HG03139 (cell line): ENCODE results near the gene PPP2R5E.

Experiments used
- ATAC-seq: cut with Tn5 transposase; IDR thresholded peaks from one replicate; pipeline ENCODE4 v1.9.1; 2021; ENCODE audit not compliant: unreplicated experiment

The PPP2R5E gene

GRCh38 chr14:63435838-63436237 lies 107.3 kb downstream of the PPP2R5E start:
- no peak for ATAC-seq

DNA sequence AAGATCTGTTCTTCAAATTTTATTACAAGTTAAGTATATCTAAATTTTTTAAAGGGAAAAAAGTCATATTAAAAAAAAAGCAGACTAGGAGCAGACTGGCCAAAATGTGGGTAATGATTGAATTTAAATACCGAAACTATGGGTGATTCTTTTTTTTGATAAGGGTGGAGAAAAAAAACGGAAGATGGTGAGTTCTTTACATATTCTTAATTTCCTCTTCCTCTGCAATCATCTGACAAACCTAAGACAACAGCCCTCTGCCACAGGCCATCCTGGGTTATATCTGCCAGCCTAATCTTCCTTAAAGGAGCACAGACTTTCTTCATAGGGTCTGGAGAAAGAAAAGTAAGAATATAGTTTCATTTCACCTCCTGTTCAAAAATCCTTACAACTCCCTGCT lies 108.0 kb downstream of the PPP2R5E start:
- no peak for ATAC-seq

DNA sequence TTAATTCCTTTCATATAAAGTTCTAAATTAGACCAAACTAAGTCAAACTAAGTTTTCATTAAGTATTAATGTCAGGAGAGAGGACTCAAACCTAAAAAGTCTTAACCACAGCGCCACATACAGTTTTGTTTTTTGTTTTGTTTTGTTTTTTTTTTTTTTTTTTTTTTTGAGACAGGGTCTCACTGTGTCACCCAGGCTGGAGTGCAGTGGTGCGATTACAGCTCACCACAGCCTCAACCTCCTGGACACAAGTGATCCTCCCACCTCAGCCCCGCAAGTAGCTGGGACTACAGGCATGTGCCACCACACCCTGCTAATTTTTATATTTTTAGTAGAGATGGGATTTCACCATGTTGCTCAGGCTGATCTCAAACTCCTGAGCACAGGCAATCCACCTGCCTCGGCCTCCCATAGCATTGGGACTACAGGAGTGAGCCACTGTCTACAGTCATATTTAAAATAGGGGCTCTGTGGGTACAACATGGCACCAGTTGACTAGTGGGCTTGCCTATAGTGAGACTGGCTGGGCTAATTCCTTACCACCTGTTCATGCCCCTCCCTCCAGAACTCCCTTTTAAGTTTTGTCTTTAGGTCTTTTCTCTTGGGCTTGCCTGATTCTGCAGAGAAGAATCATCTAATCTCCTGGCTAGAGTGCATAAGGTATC lies 110.2 kb downstream of the PPP2R5E start:
- no peak for ATAC-seq

- ATAC-seq = no peak
Measured at GRCh38 chr14:63432228-63432627, 110.9 kb downstream of the PPP2R5E start.

DNA sequence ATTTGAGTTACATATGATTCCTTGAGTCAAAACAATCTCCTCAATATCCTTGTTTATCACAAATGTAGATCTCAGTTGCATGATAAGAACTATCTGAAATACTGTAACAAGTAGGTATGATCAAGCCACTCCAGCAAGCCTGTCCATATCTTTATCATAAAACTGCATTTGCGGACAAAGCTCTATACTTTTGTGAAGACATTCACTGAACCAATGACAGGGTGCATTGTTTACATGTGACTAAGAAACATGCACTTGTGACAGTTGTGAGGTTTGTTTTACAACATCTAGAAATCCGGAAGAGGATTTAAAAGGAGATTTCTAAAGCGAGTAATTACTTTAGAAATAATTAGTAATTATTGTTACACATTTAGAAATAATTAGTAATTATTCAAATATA lies 111.7 kb downstream of the PPP2R5E start:
- no peak for ATAC-seq

DNA sequence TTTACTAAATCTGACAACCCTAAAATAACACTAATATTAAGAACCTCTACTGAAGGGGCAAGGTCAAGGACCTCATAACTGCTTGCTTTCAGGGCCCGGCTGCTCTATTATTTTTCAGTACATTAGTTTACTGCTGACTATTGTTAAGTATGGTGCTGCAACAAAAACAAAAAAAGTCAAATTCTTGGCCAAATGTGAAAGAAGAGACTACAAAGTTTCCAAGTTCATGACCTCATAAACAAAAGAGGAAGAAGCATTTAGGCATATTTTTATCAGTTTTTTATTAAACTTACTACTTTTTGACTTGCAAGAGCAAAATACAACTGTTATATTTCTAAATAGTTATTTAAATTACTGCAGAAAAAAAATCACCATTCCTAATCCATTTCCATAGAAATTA lies 114.7 kb downstream of the PPP2R5E start:
- ATAC-seq = no peak

- no peak for ATAC-seq
Measured at GRCh38 chr14:63426838-63427352, 116.3 kb downstream of the PPP2R5E start.

DNA sequence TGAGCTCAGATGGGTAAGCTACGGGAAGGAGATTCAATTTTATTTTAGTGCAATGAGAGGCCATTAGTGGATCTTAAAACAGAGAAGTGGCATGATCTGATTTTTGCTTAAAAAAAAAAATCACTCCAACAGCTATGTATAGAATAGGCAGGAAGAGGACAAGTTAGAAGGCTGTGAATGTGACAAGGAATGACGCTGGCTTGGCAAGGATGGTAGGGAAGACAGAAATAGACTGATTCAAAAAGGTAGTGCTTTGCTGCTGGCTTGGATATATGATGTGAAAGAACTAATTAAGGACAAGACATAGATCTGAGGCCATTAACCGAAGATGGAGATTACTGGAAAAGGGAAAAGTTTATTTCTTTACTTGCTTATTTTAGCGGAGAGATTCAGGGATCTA lies 119.3 kb downstream of the PPP2R5E start:
- ATAC-seq = no peak

DNA sequence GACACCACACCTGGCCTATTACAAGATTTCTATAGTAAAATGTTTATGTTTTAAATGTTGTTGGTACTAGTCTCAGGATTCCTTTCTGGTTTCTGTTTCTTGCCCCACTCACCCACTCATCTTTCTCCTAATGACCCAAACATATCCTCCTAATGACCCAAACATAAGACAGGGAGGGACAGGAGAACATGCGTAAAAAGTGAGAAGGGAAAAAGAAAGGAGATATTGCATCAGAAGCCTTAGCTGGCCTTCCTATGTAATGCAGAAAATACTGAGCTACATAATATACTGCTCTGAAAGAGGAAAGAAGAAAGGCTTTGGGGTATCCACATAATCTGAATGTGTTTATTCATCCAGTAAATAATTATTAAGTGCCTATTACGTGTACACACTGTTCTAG lies 119.8 kb downstream of the PPP2R5E start:
- ATAC-seq = no peak

DNA sequence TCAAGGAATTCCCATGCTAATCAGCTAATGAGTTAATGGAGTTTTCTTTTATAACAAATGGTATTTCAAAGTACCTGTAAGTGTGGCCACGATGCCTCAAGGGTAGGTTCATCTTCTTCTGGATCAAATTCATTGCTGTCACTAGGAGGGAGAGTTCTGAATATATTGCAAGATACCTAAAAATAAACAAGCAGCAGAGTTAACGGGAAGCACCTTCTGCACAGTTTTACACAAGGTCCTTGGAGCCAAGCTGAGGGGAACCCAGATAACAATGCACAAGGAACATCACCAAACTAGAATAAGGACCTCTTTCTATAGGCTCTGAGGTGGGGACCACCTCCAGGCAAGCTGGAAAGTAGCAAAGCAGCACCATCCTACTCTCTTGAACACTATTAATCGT lies 121.3 kb downstream of the PPP2R5E start:
- ATAC-seq = no peak

DNA sequence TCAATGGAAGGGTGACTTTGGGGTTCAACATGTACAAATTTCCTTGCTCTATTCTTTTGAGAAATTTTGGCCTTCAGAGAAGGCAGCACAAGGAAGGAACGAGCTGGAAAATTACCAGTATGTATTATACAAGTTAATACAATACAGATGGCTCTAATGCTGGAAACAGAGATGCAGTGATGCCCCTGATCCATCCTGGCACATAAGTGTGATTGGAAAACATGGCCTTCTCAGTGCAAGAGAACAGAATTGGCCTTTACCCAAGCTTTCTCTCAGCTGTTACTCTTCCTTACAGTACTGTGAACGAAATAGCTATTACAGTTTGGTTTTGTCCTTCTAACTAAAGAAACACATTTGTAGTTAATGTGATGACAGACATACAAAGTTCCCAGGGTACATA lies 122.0 kb downstream of the PPP2R5E start:
- no peak for ATAC-seq

DNA sequence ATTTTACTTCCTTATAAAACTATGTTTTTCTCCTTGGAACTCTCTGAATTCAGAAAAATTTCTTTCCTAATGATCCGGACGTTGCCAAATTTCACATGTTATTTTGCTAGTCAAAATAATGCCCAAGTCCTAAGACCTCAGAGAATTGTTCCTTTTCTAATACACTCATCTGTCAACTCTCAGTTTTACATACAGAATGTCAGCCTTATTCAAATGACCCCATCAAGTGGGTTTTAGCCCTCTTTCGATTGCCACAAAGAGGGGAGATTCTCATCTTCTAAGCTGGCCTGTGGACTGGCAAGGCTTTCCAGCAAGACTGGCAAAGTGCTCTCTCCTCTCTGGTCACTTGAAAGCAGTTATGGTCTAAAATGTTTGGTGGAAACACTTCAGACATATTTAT lies 125.2 kb downstream of the PPP2R5E start:
- ATAC-seq = no peak

DNA sequence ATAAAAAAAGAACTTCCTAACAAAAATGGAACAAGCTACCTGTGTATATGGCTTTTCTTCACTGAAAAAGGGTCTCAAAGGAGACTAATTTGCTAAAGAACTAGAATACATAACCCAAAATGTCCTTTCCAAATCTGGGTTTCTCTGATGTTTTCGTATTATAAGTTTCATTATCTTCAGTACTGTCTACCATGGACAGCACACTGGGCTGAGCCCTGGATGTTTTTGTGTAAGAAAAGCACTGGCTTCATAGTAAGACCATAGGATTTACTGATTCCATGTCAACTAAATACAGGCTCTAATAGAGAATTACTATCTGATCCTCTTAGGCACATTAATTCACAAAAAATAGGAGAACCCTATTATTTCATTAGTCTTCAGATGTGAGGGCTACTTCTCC lies 130.2 kb downstream of the PPP2R5E start:
- no peak for ATAC-seq

GRCh38 chr14:63406333-63406732 lies 136.8 kb downstream of the PPP2R5E start:
- no peak for ATAC-seq

DNA sequence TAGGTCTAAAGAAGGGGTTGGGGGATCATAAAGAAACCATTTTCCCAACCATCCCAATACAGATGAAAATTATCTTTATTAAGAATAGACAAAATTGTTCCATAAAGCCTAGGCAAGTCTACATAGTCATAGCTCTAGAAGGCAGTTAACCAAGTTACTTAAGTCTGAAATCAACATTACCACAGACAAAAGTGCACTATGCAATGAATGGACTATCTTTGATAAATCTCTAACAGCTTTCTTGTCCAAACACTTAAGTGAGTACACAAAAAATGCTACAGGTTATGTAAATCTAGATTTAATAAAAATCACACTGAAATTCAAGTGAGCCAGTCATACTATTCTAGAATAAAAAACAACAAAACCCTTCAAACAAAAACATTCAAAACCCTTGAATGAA lies 137.5 kb downstream of the PPP2R5E start:
- ATAC-seq = no peak

DNA sequence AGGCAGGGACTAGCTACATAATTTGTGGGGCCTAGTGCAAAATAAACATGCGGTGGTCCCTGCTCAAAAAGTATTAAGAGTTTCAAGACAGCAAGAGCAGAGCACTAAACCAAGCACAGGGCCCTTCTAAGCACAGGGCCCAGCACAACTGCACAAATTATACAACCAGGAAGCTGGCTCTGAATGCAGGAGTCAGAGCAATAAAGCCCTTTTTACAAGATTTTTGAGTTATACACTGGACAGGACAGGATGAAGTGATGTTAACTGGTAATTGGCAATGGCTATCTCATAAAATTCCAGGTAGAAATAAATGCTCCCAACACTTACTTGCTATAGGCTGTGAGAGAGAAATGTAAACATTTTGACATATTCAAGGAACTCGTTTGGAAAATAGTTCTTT lies 138.3 kb downstream of the PPP2R5E start:
- no peak for ATAC-seq

GRCh38 chr14:63401646-63402045 lies 141.5 kb downstream of the PPP2R5E start:
- ATAC-seq = no peak

DNA sequence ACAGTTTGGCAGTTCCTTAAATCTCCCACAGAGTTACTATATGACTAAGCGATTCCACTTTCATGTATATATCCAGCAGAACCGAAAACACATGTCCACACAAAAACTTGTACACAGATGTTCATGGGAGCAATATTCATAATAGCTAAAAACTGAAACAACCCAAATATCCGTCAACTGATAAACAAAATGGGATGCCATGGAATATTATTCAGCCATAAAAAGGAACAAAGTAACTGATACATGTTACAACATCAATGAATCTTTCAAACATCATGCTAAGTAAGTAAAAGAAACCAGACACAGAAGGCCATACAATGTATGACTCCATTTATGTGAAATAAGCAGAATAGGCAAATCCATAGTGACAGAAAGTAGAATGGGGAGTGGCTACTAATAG lies 144.2 kb downstream of the PPP2R5E start:
- ATAC-seq = no peak

GRCh38 chr14:63394841-63395240 lies 148.3 kb downstream of the PPP2R5E start:
- no peak for ATAC-seq

DNA sequence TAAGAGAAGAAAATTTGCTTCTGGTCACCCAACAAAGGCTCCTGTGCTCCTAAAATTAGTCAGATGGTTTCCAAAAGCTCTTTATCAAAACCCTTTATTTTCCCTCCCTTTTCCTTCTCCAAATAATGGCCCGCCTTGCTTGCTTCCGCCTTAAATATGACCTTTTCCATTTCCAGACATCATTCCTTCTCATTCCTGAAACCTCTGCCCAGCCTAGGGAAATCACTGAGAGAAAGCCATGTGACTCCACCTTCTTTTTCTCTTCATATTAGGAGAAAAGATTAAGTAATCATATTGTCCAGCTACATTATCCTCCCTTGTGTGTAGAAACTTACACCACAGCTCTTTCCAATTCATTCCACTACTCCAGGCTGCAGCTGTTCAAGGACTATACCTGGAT lies 148.7 kb downstream of the PPP2R5E start:
- ATAC-seq = no peak

DNA sequence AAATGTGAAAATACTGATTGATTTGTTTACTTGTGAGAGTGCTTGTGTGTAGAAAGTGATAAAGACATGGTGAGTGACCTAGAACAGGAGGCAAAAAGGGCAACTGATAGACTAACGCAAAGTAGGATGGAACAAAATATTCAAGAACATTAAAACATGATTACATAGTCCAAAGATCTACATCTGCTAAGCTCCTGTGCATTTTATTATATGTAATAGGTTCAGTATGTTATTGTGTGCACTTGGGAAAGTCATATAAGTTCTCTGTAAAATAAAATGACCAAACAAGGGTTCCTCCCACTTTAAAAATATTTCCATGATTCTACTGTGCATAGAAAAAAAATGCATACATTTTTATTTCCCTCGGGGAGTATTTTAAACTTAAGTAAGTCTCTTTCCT lies 150.2 kb downstream of the PPP2R5E start:
- ATAC-seq = no peak

- ATAC-seq = no peak
Measured at GRCh38 chr14:63392236-63392635, 150.9 kb downstream of the PPP2R5E start.

- no peak for ATAC-seq
Measured at GRCh38 chr14:63388766-63389431, 154.3 kb downstream of the PPP2R5E start.
